GM12878 (cell line): ENCODE measurements around the gene ANGEL2. TPM values are rescaled to one million over a fixed set of nuclear protein-coding genes. Genes with fewer than 3 reads are reported as not detected.

Experiments
- ATAC-seq: fragments of 200-7000 bp; cut with Tn5 transposase; 3 replicates; pipeline ENCODE4 v1.9.1; 2020; ENCODE audit warnings: mild to moderate bottlenecking, moderate library complexity
- BruUV-seq: library from RNA; stranded (reverse); fragments of 400-500 nt; replicated peaks from 2 replicates; lab custom pipeline; 2021; lab: Mats Ljungman, UMichigan
- CTCF ChIA-PET: fragments of 300-600 bp; sonication (Branson Sonifier 250); formaldehyde crosslinking; extraction: SDS; loops from one replicate; lab custom pipeline; 2021; ENCODE audit warnings: inconsistent platforms; lab: Yijun Ruan, JAX
- POLR2A ChIA-PET: fragments of 350-600 bp; formaldehyde crosslinking; extraction: SDS; loops from one replicate; lab custom pipeline; 2021; ENCODE audit warnings: inconsistent platforms; lab: Charles Lee
- RAD21 ChIA-PET: fragments of 300-600 bp; sonication (Branson Sonifier 250); formaldehyde crosslinking; loops from one replicate; lab custom pipeline; 2023; ENCODE audit warnings: antibody characterized with exemption; ENCODE audit not compliant: unreplicated experiment; lab: Charles Lee
- SMC1A ChIA-PET: fragments of 300-600 bp; sonication (Branson Sonifier 250); formaldehyde crosslinking; loops from one replicate; lab custom pipeline; 2023; ENCODE audit not compliant: unreplicated experiment, uncharacterized antibody; lab: Charles Lee
- DNase-seq: peaks from one replicate; pipeline ENCODE4 v3.0.0-alpha.2; 2011; ENCODE audit warnings: low read depth, low spot score
- FAIRE-seq: peaks from 3 replicates; lab custom pipeline; 2011; peaks lifted over from hg19 to GRCh38; lab: Jason Lieb, UNC
- H2AFZ ChIP-seq: 2 replicates; pipeline ENCODE4 v1.6.0; 2011; ENCODE audit warnings: low read depth, low read length, control low read depth; ENCODE audit not compliant: control insufficient read depth
- H3K27ac ChIP-seq: 2 replicates; pipeline ENCODE4 v1.5.1; 2011; ENCODE audit warnings: control low read depth; ENCODE audit not compliant: control insufficient read depth, insufficient read depth
- H3K27me3 ChIP-seq, 2 experiments: replicated peaks in 1 of 2; 2 replicates each; pipeline versions ENCODE4 v1.6.0 to v1.6.1; 2011; ENCODE audit warnings: low read length in 1 of 2; ENCODE audit not compliant: control insufficient read depth in 2 of 2, insufficient read depth in 2 of 2
- H3K36me3 ChIP-seq, 2 experiments: 2 replicates each; pipeline ENCODE4 v1.5.1; 2011; ENCODE audit warnings: low read length in 1 of 2; ENCODE audit not compliant: control insufficient read depth in 2 of 2, insufficient read depth in 2 of 2
- H3K4me1 ChIP-seq: 2 replicates; pipeline ENCODE4 v1.6.1; 2011; ENCODE audit warnings: mild to moderate bottlenecking, low read length, moderate library complexity, mixed read lengths; ENCODE audit not compliant: control insufficient read depth, insufficient read depth
- H3K4me2 ChIP-seq: 2 replicates; pipeline ENCODE4 v1.6.0; 2011; ENCODE audit warnings: control low read depth; ENCODE audit not compliant: control insufficient read depth, insufficient read depth
- H3K4me3 ChIP-seq: fragments of 200-600 bp; sonication (generic); 2 replicates; pipeline ENCODE4 v1.5.1; 2016
- H3K79me2 ChIP-seq: 2 replicates; pipeline ENCODE4 v1.6.0; 2011; ENCODE audit warnings: low read length; ENCODE audit not compliant: control insufficient read depth, insufficient read depth
- H3K9ac ChIP-seq: 2 replicates; pipeline ENCODE4 v1.8.0; 2011; ENCODE audit warnings: low read length, control low read depth, mixed read lengths; ENCODE audit not compliant: control insufficient read depth, insufficient read depth
- H3K9me3 ChIP-seq: replicated peaks from 3 replicates; pipeline ENCODE4 v1.5.1; 2011; ENCODE audit warnings: mild to moderate bottlenecking, low read length; ENCODE audit not compliant: control insufficient read depth, insufficient read depth
- H4K20me1 ChIP-seq: 2 replicates; pipeline ENCODE4 v1.6.0; 2011; ENCODE audit not compliant: control insufficient read depth, insufficient read depth
- EED ChIP-seq: sonication (generic); IDR thresholded peaks from 2 replicates; pipeline ENCODE4 v1.6.1; 2016; ENCODE audit warnings: antibody characterized with exemption, low read depth
- IKZF2 ChIP-seq, 2 experiments: fragments of 450-650 bp; IDR thresholded peaks; 2 replicates each; pipeline ENCODE4 v1.6.1; 2017; ENCODE audit warnings: mild to moderate bottlenecking in 2 of 2, moderate library complexity in 2 of 2
- MEF2A ChIP-seq: IDR thresholded peaks from 2 replicates; pipeline ENCODE4 v1.6.1; 2011; ENCODE audit warnings: low read depth, mild to moderate bottlenecking, low read length, moderate library complexity; ENCODE audit not compliant: insufficient read depth
- RELA ChIP-seq: fragments of 450-650 bp; IDR thresholded peaks from 2 replicates; pipeline ENCODE4 v1.8.0; 2014; ENCODE audit warnings: borderline replicate concordance; ENCODE audit not compliant: partially characterized antibody
- SPI1 ChIP-seq: IDR thresholded peaks from 2 replicates; pipeline ENCODE4 v1.6.1; 2011; ENCODE audit warnings: low read depth, mild to moderate bottlenecking, low read length, moderate library complexity, borderline replicate concordance; ENCODE audit not compliant: insufficient read depth
- ZNF217 ChIP-seq: fragments of 450-650 bp; IDR thresholded peaks from 2 replicates; pipeline ENCODE4 v1.6.1; 2017; ENCODE audit warnings: antibody characterized with exemption, mild to moderate bottlenecking
- WGBS: methylation state at CpG from one replicate; pipeline ENCODE4 v1.1.6; 2016; ENCODE audit warnings: low lambda C conversion rate; ENCODE audit not compliant: insufficient replicate concordance, insufficient coverage; ENCODE audit errors: missing lambda C conversion rate; 5-methylcytosine and 5-hydroxymethylcytosine counted together
- in situ Hi-C: fragments of 300-500 bp; cut with MboI; formaldehyde crosslinking; loops from 9 replicates; pipeline ENCODE4 v1.14.3; 2018; ENCODE audit warnings: mixed read lengths
- intact Hi-C: fragments of 100-400 bp; cut with micrococcal nuclease; formaldehyde crosslinking; loops from one replicate; pipeline ENCODE4 v1.14.2; 2022; ENCODE audit not compliant: unreplicated experiment
- polyA plus RNA-seq, 11 experiments: library from polyadenylated mRNA; depleted of rRNA in 4 of 11; unstranded in 6 of 11; stranded (reverse) in 5 of 11; fragments of >200 nt; fragmentation: Nextera tagmentation in 4 of 11; fragmentation: Illumina TruSeq in 1 of 11; extraction: Ambion mirVana in 4 of 11; extraction: Trizol in 1 of 11; gene quantifications; 1 replicate in 1 of 11; 2 replicates in 10 of 11; pipeline versions ENCODE4 v1.2.1 to v1.2.3, GENCODE V29; 2011 to 2016; ENCODE audit warnings: inconsistent platforms in 2 of 11, missing spikeins in 2 of 11, low read depth in 1 of 11
- total RNA-seq, 4 experiments: library from RNA; depleted of rRNA in 3 of 4; stranded (reverse); fragments of >200 nt in 3 of 4; fragmentation: Illumina TruSeq in 1 of 4; extraction: Trizol in 1 of 4; gene quantifications; 2 replicates each; pipeline versions ENCODE4 v1.2.1 to v1.2.3, GENCODE V29; 2013 to 2021

ANGEL2 gene
- total and polyA plus RNA-seq, 10 of the 15 experiments (the other 5 are each of a cell fraction or from before 2014, with no cell fraction given): 6.3 to 53.9 (median 30.7) TPM

- WGBS: 83% methylated on average over 3 of the region's 3 CpGs
- H3K9ac ChIP-seq: peak overlapping the region; percentile 77
- FAIRE-seq (no peak), ATAC-seq (no peak), DNase-seq (no peak)
- POLR2A ChIA-PET: interaction anchor here (0.6 to 7.4 kb wide), 11 partner anchors 12 to 162 kb away, joined by 3 to 55 read pairs (median 5); partner anchors contain the start of genes FLVCR1, NSL1 and TATDN3
- H3K36me3 ChIP-seq: peaks cover 0 to 5% of the 10 kb centered on the region in 2 experiments; a peak in 1 of 4 replicates
- no peak overlapping the region for H2AFZ ChIP-seq
- H3K79me2 ChIP-seq: peaks cover 76% of the 10 kb centered on the region
- peak overlapping the region; percentile 95 for H3K4me3 ChIP-seq
- H3K27me3 ChIP-seq: no peaks in the 10 kb centered on the region
- no TSS peak for BruUV-seq
- CTCF ChIA-PET: interaction anchor here (0.7 to 2.8 kb wide), 11 partner anchors 10 to 497 kb away, joined by 3 to 15 read pairs (median 4); no protein-coding TSS in a partner anchor
- no peaks in the 10 kb centered on the region for H4K20me1 ChIP-seq
- H3K4me1 ChIP-seq: peaks cover 54% of the 10 kb centered on the region
- TF ChIP-seq RELA: no peak
- TF ChIP-seq ZNF217: 0 out of 2 replicates have a peak, but pooled peaks have one; percentile 34
- peak; percentile 14; the same call in 1 of the 2 replicates for TF ChIP-seq SPI1
- peak in 1 of 2 experiments; percentile 14; a peak in 1 of 4 replicates for TF ChIP-seq IKZF2 (IDR thresholded peaks at IDR 0.05)
- no peak for TF ChIP-seq MEF2A
- TF ChIP-seq EED: peak; percentile 17; the same call in 1 of the 2 replicates
- intact Hi-C loops: loop anchor here (5.0 kb wide), 2 partner anchors 44 to 341 kb away; no protein-coding TSS in a partner anchor
- in situ Hi-C loops: no loop called here
- peak overlapping the region; percentile 64 for H3K4me2 ChIP-seq
- no peaks in the 10 kb centered on the region for H3K9me3 ChIP-seq
- RAD21 ChIA-PET: interaction anchor here (1.0 to 3.6 kb wide), 12 partner anchors 9 to 138 kb away, joined by 3 to 17 read pairs (median 6); no protein-coding TSS in a partner anchor
- SMC1A ChIA-PET: interaction anchor here (0.6 to 6.1 kb wide), 17 partner anchors 10 to 140 kb away, joined by 3 to 75 read pairs (median 9); no protein-coding TSS in a partner anchor
- peak overlapping the region; percentile 92 for H3K27ac ChIP-seq
Observed at GRCh38 chr1:212953321-212953720, 62.3 kb downstream of the ANGEL2 start.
